H9 (cell line): ENCODE measurements around the gene AOC1. TPM values are rescaled to one million over a fixed set of nuclear protein-coding genes. Genes with fewer than 3 reads are reported as not detected.
A peak's percentile ranks its signal among the peaks of the same experiment; 100 is the strongest.

Source experiments
- DNase-seq: peaks from one replicate; pipeline ENCODE4 v3.0.0-alpha.2; 2017
- H2AFZ ChIP-seq: one replicate; pipeline ENCODE4 v1.6.1; 2013; ENCODE audit warnings: mild to moderate bottlenecking, low read length, control low read depth, moderate library complexity
- H2AK5ac ChIP-seq: 2 replicates; pipeline ENCODE4 v1.6.1; 2013; ENCODE audit warnings: low read length, control low read depth, mixed read lengths; ENCODE audit not compliant: insufficient read length
- H2BK120ac ChIP-seq: one replicate; pipeline ENCODE4 v1.6.1; 2013; ENCODE audit warnings: low read depth, mild to moderate bottlenecking, low read length, control low read depth, inconsistent platforms; ENCODE audit not compliant: poor library complexity, severe bottlenecking
- H2BK12ac ChIP-seq: 2 replicates; pipeline ENCODE4 v1.6.1; 2013; ENCODE audit warnings: low read length, control low read depth, mixed read lengths, low read depth; ENCODE audit not compliant: insufficient read length
- H2BK15ac ChIP-seq: 2 replicates; pipeline ENCODE4 v1.6.1; 2013; ENCODE audit warnings: low read depth, low read length, control low read depth
- H2BK20ac ChIP-seq: one replicate; pipeline ENCODE4 v1.6.1; 2013; ENCODE audit warnings: low read depth, mild to moderate bottlenecking, low read length, control low read depth, inconsistent platforms; ENCODE audit not compliant: poor library complexity, severe bottlenecking
- H2BK5ac ChIP-seq: 2 replicates; pipeline ENCODE4 v1.6.1; 2013; ENCODE audit warnings: low read length, control low read depth, mixed read lengths; ENCODE audit not compliant: insufficient read length
- H3K14ac ChIP-seq: 2 replicates; pipeline ENCODE4 v1.6.1; 2013; ENCODE audit warnings: low read length, control low read depth; ENCODE audit not compliant: insufficient read depth
- H3K18ac ChIP-seq: 2 replicates; pipeline ENCODE4 v1.6.1; 2013; ENCODE audit warnings: low read depth, mild to moderate bottlenecking, mixed read lengths, low read length, control low read depth; ENCODE audit not compliant: insufficient read length
- H3K23ac ChIP-seq: 2 replicates; pipeline ENCODE4 v1.6.1; 2013; ENCODE audit warnings: low read length, control low read depth, mixed read lengths, low read depth; ENCODE audit not compliant: insufficient read length
- H3K23me2 ChIP-seq: 2 replicates; pipeline ENCODE4 v1.6.1; 2013; ENCODE audit warnings: low read depth, mild to moderate bottlenecking, mixed read lengths, low read length, control low read depth; ENCODE audit not compliant: insufficient read length, poor library complexity, severe bottlenecking
- H3K27ac ChIP-seq: 2 replicates; pipeline ENCODE4 v1.5.1; 2013; ENCODE audit warnings: low read length, control low read depth, mixed read lengths, low read depth; ENCODE audit not compliant: insufficient read length
- H3K27me3 ChIP-seq: 2 replicates; pipeline ENCODE4 v1.6.1; 2013; ENCODE audit warnings: low read length, control low read depth, inconsistent platforms; ENCODE audit not compliant: insufficient read depth
- H3K4ac ChIP-seq: 2 replicates; pipeline ENCODE4 v1.6.1; 2013; ENCODE audit warnings: low read depth, mild to moderate bottlenecking, control low read depth, inconsistent platforms, low read length, moderate library complexity
- H3K4me1 ChIP-seq: 2 replicates; pipeline ENCODE4 v1.6.1; 2013; ENCODE audit warnings: low read length, control low read depth, inconsistent platforms; ENCODE audit not compliant: insufficient read depth
- H3K4me2 ChIP-seq: 2 replicates; pipeline ENCODE4 v1.6.1; 2013; ENCODE audit warnings: low read length, control low read depth, mixed read lengths; ENCODE audit not compliant: insufficient read length, insufficient read depth
- H3K56ac ChIP-seq: 2 replicates; pipeline ENCODE4 v1.6.1; 2013; ENCODE audit warnings: low read depth, mild to moderate bottlenecking, mixed read lengths, low read length, control low read depth; ENCODE audit not compliant: insufficient read length
- H3K79me1 ChIP-seq: 2 replicates; pipeline ENCODE4 v1.6.1; 2013; ENCODE audit warnings: low read depth, mild to moderate bottlenecking, moderate library complexity, low read length, control low read depth, inconsistent platforms; ENCODE audit not compliant: insufficient read depth, poor library complexity, severe bottlenecking
- H3K79me2 ChIP-seq: 2 replicates; pipeline ENCODE4 v1.6.1; 2013; ENCODE audit warnings: low read length, control low read depth, inconsistent platforms; ENCODE audit not compliant: insufficient read depth
- H3K9ac ChIP-seq: 2 replicates; pipeline ENCODE4 v1.6.1; 2013; ENCODE audit warnings: low read length, control low read depth, mixed read lengths; ENCODE audit not compliant: insufficient read length; ENCODE audit errors: extremely low read depth
- H3K9me3 ChIP-seq: one replicate; pipeline ENCODE4 v1.6.1; 2013; ENCODE audit warnings: low read depth, low read length, inconsistent platforms; ENCODE audit not compliant: control insufficient read depth
- H3T11ph ChIP-seq: one replicate; pipeline ENCODE4 v1.6.1; 2013; ENCODE audit warnings: mild to moderate bottlenecking, low read length, control low read depth, inconsistent platforms
- H4K20me1 ChIP-seq: one replicate; pipeline ENCODE4 v1.6.1; 2013; ENCODE audit not compliant: control insufficient read depth, insufficient read length, insufficient read depth
- H4K5ac ChIP-seq: 2 replicates; pipeline ENCODE4 v1.6.1; 2013; ENCODE audit warnings: low read depth, mild to moderate bottlenecking, mixed read lengths, low read length, control low read depth; ENCODE audit not compliant: insufficient read length
- H4K8ac ChIP-seq: replicated peaks from 2 replicates; pipeline ENCODE4 v1.6.1; 2013; ENCODE audit warnings: low read length, control low read depth, mixed read lengths, low read depth; ENCODE audit not compliant: insufficient read length
- H4K91ac ChIP-seq: 2 replicates; pipeline ENCODE4 v1.6.1; 2013; ENCODE audit warnings: low read depth, mild to moderate bottlenecking, moderate library complexity, mixed read lengths, low read length, control low read depth; ENCODE audit not compliant: insufficient read length
- H3K27ac Mint-ChIP-seq, 3 experiments: 2 replicates in 2 of 3; 3 replicates in 1 of 3; pipeline ENCODE4 v1.8.0; 2020 to 2021; ENCODE audit warnings: mixed read lengths in 3 of 3, mild to moderate bottlenecking in 1 of 3, moderate library complexity in 1 of 3
- H3K27me3 Mint-ChIP-seq: 2 replicates; pipeline ENCODE4 v1.8.0; 2021; ENCODE audit warnings: low read depth, mild to moderate bottlenecking, moderate library complexity, mixed read lengths
- H3K36me3 Mint-ChIP-seq, 3 experiments: 2 replicates in 2 of 3; 3 replicates in 1 of 3; pipeline ENCODE4 v1.8.0; 2020 to 2021; ENCODE audit warnings: low read depth in 3 of 3, mixed read lengths in 3 of 3; ENCODE audit not compliant: insufficient read depth in 1 of 3
- H3K4me1 Mint-ChIP-seq, 2 experiments: 2 replicates each; pipeline ENCODE4 v1.8.0; 2020; ENCODE audit warnings: mixed read lengths in 2 of 2
- H3K4me3 Mint-ChIP-seq, 2 experiments: 2 replicates in 1 of 2; 3 replicates in 1 of 2; pipeline ENCODE4 v1.8.0; 2020 to 2021; ENCODE audit warnings: mild to moderate bottlenecking in 2 of 2, mixed read lengths in 2 of 2, moderate library complexity in 1 of 2
- H3K9me3 Mint-ChIP-seq, 2 experiments: 2 replicates in 1 of 2; 3 replicates in 1 of 2; pipeline ENCODE4 v1.8.0; 2020; ENCODE audit warnings: mild to moderate bottlenecking in 2 of 2, mixed read lengths in 2 of 2, moderate library complexity in 1 of 2
- WGBS: extraction: QIAGEN DNeasy Blood & Tissue Kit; methylation state at CpG from one replicate; pipeline ENCODE4 v1.1.7; 2013; ENCODE audit warnings: missing lambda C conversion rate, low lambda C conversion rate, mixed read lengths; ENCODE audit not compliant: insufficient read length; ENCODE audit errors: extremely low coverage; 5-methylcytosine and 5-hydroxymethylcytosine counted together
- total RNA-seq: library from RNA; stranded (reverse); gene quantifications from 2 replicates; pipeline ENCODE4 v1.2.1, GENCODE V29; 2021
- TF ChIP-seq, protein P1 (sequence below): fragments of 200-600 bp; sonication (generic); conservative IDR thresholded peaks from 3 replicates; pipeline ENCODE4 v1.8.0; 2021; ENCODE audit warnings: antibody characterized with exemption, mild to moderate bottlenecking

AOC1 gene
- total RNA-seq, 1 experiment from 2014 or later, result 0.28 TPM

DNA sequence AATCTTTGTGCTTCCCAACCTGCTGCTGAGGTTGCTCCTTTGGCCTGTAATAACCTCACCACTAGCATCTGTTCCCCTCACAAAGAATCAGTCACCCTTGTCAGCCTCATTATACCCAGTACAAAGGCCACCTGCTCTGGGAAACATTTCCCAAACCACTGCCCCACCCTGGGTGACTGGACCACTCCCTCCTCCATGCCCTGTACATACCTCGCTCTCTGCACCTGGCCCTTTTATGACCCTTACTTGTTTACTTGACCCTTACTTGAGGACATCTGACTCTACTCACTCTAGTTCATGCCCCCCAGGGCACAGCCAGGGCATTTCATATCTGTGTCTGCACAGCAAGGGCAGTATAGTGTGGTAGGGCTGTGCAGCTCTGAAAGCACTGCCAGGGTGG, 21.4 kb upstream of the AOC1 start:
- no peaks in the 10 kb centered on the region for H3K79me1 ChIP-seq
- no peak overlapping the region for H2BK12ac ChIP-seq
- H2BK15ac ChIP-seq, result no peak overlapping the region
- no peak for DNase-seq
- H3K18ac ChIP-seq, result no peak overlapping the region
- H2BK120ac ChIP-seq, result no peak overlapping the region
- no peaks in the 10 kb centered on the region for H3K79me2 ChIP-seq
- H3K27me3 ChIP-seq, result no peaks in the 10 kb centered on the region
- no CpG with 5 or more reads among the region's 1 CpG for WGBS
- no peak overlapping the region for H3K4me3 Mint-ChIP-seq
- H3K23me2 ChIP-seq, result no peaks in the 10 kb centered on the region
- H3K4me1 ChIP-seq, result no peaks in the 10 kb centered on the region
- no peaks in the 10 kb centered on the region for H3K4me1 Mint-ChIP-seq
- peak overlapping the region; percentile 45 for H2AK5ac ChIP-seq
- no peak overlapping the region for H3K56ac ChIP-seq
- H3K9me3 ChIP-seq, result no peaks in the 10 kb centered on the region
- H3K9me3 Mint-ChIP-seq, result no peaks in the 10 kb centered on the region; a peak in 2 of 5 replicates
- H3K27ac ChIP-seq, result no peak overlapping the region
- no peak overlapping the region for H2BK20ac ChIP-seq
- no peak overlapping the region for H3K9ac ChIP-seq
- H3K27me3 Mint-ChIP-seq, result peaks cover 52% of the 10 kb centered on the region
- H4K5ac ChIP-seq, result no peak overlapping the region
- no peak overlapping the region for H4K8ac ChIP-seq
- H3K36me3 Mint-ChIP-seq, result no peaks in the 10 kb centered on the region
- no peak overlapping the region for H2AFZ ChIP-seq
- H4K91ac ChIP-seq, result no peak overlapping the region
- no peak overlapping the region for H3K27ac Mint-ChIP-seq
- no peak overlapping the region for H3K4me2 ChIP-seq
- H3K23ac ChIP-seq, result no peak overlapping the region
- H4K20me1 ChIP-seq, result no peaks in the 10 kb centered on the region
- H3K14ac ChIP-seq, result no peak overlapping the region
- no peak overlapping the region for H3K4ac ChIP-seq
- TF ChIP-seq, protein P1, sequence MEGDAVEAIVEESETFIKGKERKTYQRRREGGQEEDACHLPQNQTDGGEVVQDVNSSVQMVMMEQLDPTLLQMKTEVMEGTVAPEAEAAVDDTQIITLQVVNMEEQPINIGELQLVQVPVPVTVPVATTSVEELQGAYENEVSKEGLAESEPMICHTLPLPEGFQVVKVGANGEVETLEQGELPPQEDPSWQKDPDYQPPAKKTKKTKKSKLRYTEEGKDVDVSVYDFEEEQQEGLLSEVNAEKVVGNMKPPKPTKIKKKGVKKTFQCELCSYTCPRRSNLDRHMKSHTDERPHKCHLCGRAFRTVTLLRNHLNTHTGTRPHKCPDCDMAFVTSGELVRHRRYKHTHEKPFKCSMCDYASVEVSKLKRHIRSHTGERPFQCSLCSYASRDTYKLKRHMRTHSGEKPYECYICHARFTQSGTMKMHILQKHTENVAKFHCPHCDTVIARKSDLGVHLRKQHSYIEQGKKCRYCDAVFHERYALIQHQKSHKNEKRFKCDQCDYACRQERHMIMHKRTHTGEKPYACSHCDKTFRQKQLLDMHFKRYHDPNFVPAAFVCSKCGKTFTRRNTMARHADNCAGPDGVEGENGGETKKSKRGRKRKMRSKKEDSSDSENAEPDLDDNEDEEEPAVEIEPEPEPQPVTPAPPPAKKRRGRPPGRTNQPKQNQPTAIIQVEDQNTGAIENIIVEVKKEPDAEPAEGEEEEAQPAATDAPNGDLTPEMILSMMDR, result no peak
- H3T11ph ChIP-seq, result no peak overlapping the region
- no peak overlapping the region for H2BK5ac ChIP-seq
